Mesendoderm (in vitro differentiated cells): ENCODE results near the gene DZANK1. TPM values are rescaled to one million over a fixed set of nuclear protein-coding genes. Genes with fewer than 3 reads are reported as not detected.
"Not testable (repeated sequence)": the region's sequence is repeated elsewhere in the genome, so short reads cannot be mapped to it uniquely, and the experiment has no call there.

Source experiments
- DNase-seq: peaks from one replicate; pipeline ENCODE4 v3.0.0; 2013
- H2AK5ac ChIP-seq: 2 replicates; pipeline ENCODE4 v1.6.1; 2013; ENCODE audit warnings: low read length, inconsistent platforms
- H2BK120ac ChIP-seq: 2 replicates; pipeline ENCODE4 v1.6.1; 2013; ENCODE audit warnings: low read depth, mild to moderate bottlenecking, low read length, moderate library complexity, mixed read lengths
- H2BK15ac ChIP-seq: replicated peaks from 2 replicates; pipeline ENCODE4 v1.6.1; 2013; ENCODE audit warnings: low read depth, mild to moderate bottlenecking, moderate library complexity
- H2BK5ac ChIP-seq: 2 replicates; pipeline ENCODE4 v1.6.1; 2013; ENCODE audit warnings: low read length, inconsistent platforms
- H3K18ac ChIP-seq: 2 replicates; pipeline ENCODE4 v1.6.1; 2013; ENCODE audit warnings: mild to moderate bottlenecking, low read length, mixed read lengths
- H3K23ac ChIP-seq: one replicate; pipeline ENCODE4 v1.6.1; 2013; ENCODE audit warnings: low read length
- H3K27ac ChIP-seq: 2 replicates; pipeline ENCODE4 v1.5.1; 2013; ENCODE audit warnings: low read depth, mild to moderate bottlenecking, inconsistent platforms, low read length, moderate library complexity
- H3K27me3 ChIP-seq: 2 replicates; pipeline ENCODE4 v1.6.1; 2013; ENCODE audit warnings: low read length, control low read depth, mild to moderate bottlenecking, inconsistent platforms; ENCODE audit not compliant: insufficient read depth, poor library complexity
- H3K36me3 ChIP-seq: 2 replicates; pipeline ENCODE4 v1.6.1; 2013; ENCODE audit warnings: low read length, inconsistent platforms; ENCODE audit not compliant: control insufficient read depth, insufficient read depth
- H3K4ac ChIP-seq: one replicate; pipeline ENCODE4 v1.6.1; 2013; ENCODE audit warnings: low read depth, mild to moderate bottlenecking, low read length, moderate library complexity
- H3K4me1 ChIP-seq: 2 replicates; pipeline ENCODE4 v1.6.1; 2013; ENCODE audit warnings: low read depth, low read length, inconsistent platforms; ENCODE audit not compliant: control insufficient read depth
- H3K4me2 ChIP-seq: 2 replicates; pipeline ENCODE4 v1.6.1; 2013; ENCODE audit warnings: low read length
- H3K4me3 ChIP-seq: 2 replicates; pipeline ENCODE4 v1.5.1; 2013; ENCODE audit warnings: mild to moderate bottlenecking, low read length
- H3K56ac ChIP-seq: one replicate; pipeline ENCODE4 v1.6.1; 2013; ENCODE audit warnings: low read length
- H3K79me1 ChIP-seq: 2 replicates; pipeline ENCODE4 v1.6.1; 2013; ENCODE audit warnings: low read length, inconsistent platforms
- H3K79me2 ChIP-seq: 2 replicates; pipeline ENCODE4 v1.6.1; 2013; ENCODE audit warnings: mild to moderate bottlenecking, low read length; ENCODE audit not compliant: control insufficient read depth, insufficient read depth
- H3K9ac ChIP-seq: 2 replicates; pipeline ENCODE4 v1.6.1; 2013; ENCODE audit warnings: low read length, inconsistent platforms
- H4K5ac ChIP-seq: one replicate; pipeline ENCODE4 v1.6.1; 2013; ENCODE audit warnings: low read length
- H4K8ac ChIP-seq: one replicate; pipeline ENCODE4 v1.6.1; 2013; ENCODE audit warnings: low read depth, mild to moderate bottlenecking, control low read depth, low read length, moderate library complexity
- WGBS: extraction: QIAGEN DNeasy Blood & Tissue Kit; methylation state at CpG from one replicate; pipeline ENCODE4 v1.1.7; 2013; ENCODE audit warnings: low lambda C conversion rate, missing lambda C conversion rate; ENCODE audit not compliant: insufficient coverage; ENCODE audit errors: extremely low coverage; 5-methylcytosine and 5-hydroxymethylcytosine counted together
- small RNA-seq: library from polyadenylated mRNA; stranded (forward); fragments of <200 nt; extraction: miRNeasy Mini kit (QIAGEN cat#:217004); gene quantifications from one replicate; pipeline ENCODE3, GENCODE V24; 2013; ENCODE audit not compliant: insufficient read depth

The DZANK1 gene

GRCh38 chr20:18359854-18360253 is 107.0 kb downstream of the DZANK1 start:
- WGBS = no CpG with 5 or more reads among the region's 1 CpG

GRCh38 chr20:18349749-18350148 is 117.1 kb downstream of the DZANK1 start:
- not testable (repeated sequence) for H3K23ac ChIP-seq, H3K79me2 ChIP-seq, H3K4me2 ChIP-seq, H3K4ac ChIP-seq, H3K36me3 ChIP-seq, H3K9ac ChIP-seq, H2AK5ac ChIP-seq, H2BK120ac ChIP-seq, H3K4me1 ChIP-seq, H4K8ac ChIP-seq, H3K18ac ChIP-seq, H2BK15ac ChIP-seq, H3K56ac ChIP-seq, H3K4me3 ChIP-seq, H3K27me3 ChIP-seq, H3K27ac ChIP-seq, H3K79me1 ChIP-seq, H2BK5ac ChIP-seq, DNase-seq, H4K5ac ChIP-seq
- WGBS = no CpG with 5 or more reads among the region's 3 CpGs

More at GRCh38 chr20:18359854-18360253, 107.0 kb downstream of the DZANK1 start:
- no peaks in the 10 kb centered on the region for H3K36me3 ChIP-seq
- H3K4ac ChIP-seq = no peak overlapping the region
- H4K8ac ChIP-seq = no peak overlapping the region
- H3K79me1 ChIP-seq = no peaks in the 10 kb centered on the region
- no peak overlapping the region for H3K4me3 ChIP-seq
- no peak overlapping the region for H3K27ac ChIP-seq
- no peaks in the 10 kb centered on the region for H3K27me3 ChIP-seq
- no peaks in the 10 kb centered on the region for H3K79me2 ChIP-seq
- no peak overlapping the region for H2BK5ac ChIP-seq
- H3K4me2 ChIP-seq = no peak overlapping the region
- no peak overlapping the region for H3K9ac ChIP-seq
- no peak overlapping the region for H3K56ac ChIP-seq
- no peak overlapping the region for H2BK120ac ChIP-seq
- no peak overlapping the region for H3K23ac ChIP-seq
- no peak overlapping the region for H2AK5ac ChIP-seq
- H2BK15ac ChIP-seq = no peak overlapping the region
- no peak overlapping the region for H3K18ac ChIP-seq
- H3K4me1 ChIP-seq = no peaks in the 10 kb centered on the region
- no peak overlapping the region for H4K5ac ChIP-seq
- DNase-seq = no peak

Small RNA genes lying within 50 kb of the gene (small RNA-seq; reads per million reads assigned to genes)
- gene MIR3192 (0.72 reads per million), gene RNA5SP476 (not detected)
